Endodermal cell (in vitro differentiated cells): Measurements from ENCODE around the gene MPP3. TPM values are rescaled to one million over a fixed set of nuclear protein-coding genes. Genes with fewer than 3 reads are reported as not detected.
A peak's percentile ranks its signal among the peaks of the same experiment; 100 is the strongest.

Experiments used
- DNase-seq: peaks from one replicate; pipeline ENCODE4 v3.0.0-alpha.2; 2017
- H3K27ac ChIP-seq: 2 replicates; pipeline ENCODE4 v1.5.1; 2013; ENCODE audit warnings: mild to moderate bottlenecking, low read depth, low read length, moderate library complexity
- H3K27me3 ChIP-seq: 2 replicates; pipeline ENCODE4 v1.6.1; 2013; ENCODE audit warnings: mild to moderate bottlenecking, low read length, moderate library complexity; ENCODE audit not compliant: insufficient read depth, control insufficient read depth, poor library complexity, severe bottlenecking
- H3K36me3 ChIP-seq: 2 replicates; pipeline ENCODE4 v1.7.0; 2013; ENCODE audit warnings: mild to moderate bottlenecking, low read length, moderate library complexity; ENCODE audit not compliant: control insufficient read depth, insufficient read depth
- H3K4me1 ChIP-seq: one replicate; pipeline ENCODE4 v1.7.0; 2013; ENCODE audit warnings: low read length; ENCODE audit not compliant: control insufficient read depth, insufficient read depth
- H3K4me3 ChIP-seq: 2 replicates; pipeline ENCODE4 v1.5.1; 2013; ENCODE audit warnings: mild to moderate bottlenecking, low read length, moderate library complexity
- H3K9ac ChIP-seq: 2 replicates; pipeline ENCODE4 v1.6.1; 2013; ENCODE audit warnings: mild to moderate bottlenecking, low read length, moderate library complexity; ENCODE audit not compliant: poor library complexity, severe bottlenecking; ENCODE audit errors: extremely low read depth
- H3K9me3 ChIP-seq: 2 replicates; pipeline ENCODE4 v1.6.1; 2013; ENCODE audit warnings: mild to moderate bottlenecking, low read length, moderate library complexity; ENCODE audit not compliant: control insufficient read depth
- H3K27ac Mint-ChIP-seq: 2 replicates; pipeline ENCODE4 v1.8.0; 2020; ENCODE audit warnings: mixed read lengths
- H3K27me3 Mint-ChIP-seq: 2 replicates; pipeline ENCODE4 v1.8.0; 2021; ENCODE audit warnings: mild to moderate bottlenecking, mixed read lengths; ENCODE audit not compliant: insufficient read depth
- H3K36me3 Mint-ChIP-seq: 2 replicates; pipeline ENCODE4 v1.8.0; 2020; ENCODE audit warnings: low read depth, mixed read lengths
- H3K4me1 Mint-ChIP-seq: 2 replicates; pipeline ENCODE4 v1.8.0; 2020; ENCODE audit warnings: mixed read lengths
- H3K4me3 Mint-ChIP-seq: 2 replicates; pipeline ENCODE4 v1.8.0; 2020; ENCODE audit warnings: mild to moderate bottlenecking, moderate library complexity, mixed read lengths
- H3K9me3 Mint-ChIP-seq: 2 replicates; pipeline ENCODE4 v1.8.0; 2020; ENCODE audit warnings: mild to moderate bottlenecking, mixed read lengths
- CTCF ChIP-seq: fragments of 200-600 bp; sonication (generic); conservative IDR thresholded peaks from 2 replicates; pipeline ENCODE4 v1.5.0; 2021; ENCODE audit warnings: antibody characterized with exemption, mild to moderate bottlenecking
- WGBS, 2 experiments: methylation state at CpG; one replicate each; pipeline versions ENCODE4 v1.1.5 to v1.1.7; 2013; ENCODE audit warnings: missing lambda C conversion rate in 2 of 2, mixed read lengths in 1 of 2; ENCODE audit not compliant: insufficient coverage in 1 of 2, insufficient read length in 1 of 2; 5-methylcytosine and 5-hydroxymethylcytosine counted together
- total RNA-seq, 2 donors: library from RNA; stranded (reverse); fragmentation: NEBNext Ultra II Directional in 1 of 2; extraction: Animal tissue kit (Norgen Biotek cat#: 25700) in 1 of 2; gene quantifications; 2 replicates in 1 of 2; 3 replicates in 1 of 2; pipeline ENCODE4 v1.2.1, GENCODE V29; 2021

MPP3 gene
- total RNA-seq, 2 donors from 2014 or later = 5.8 to 6.8 TPM

GRCh38 chr17:43757171-43757660, 75.7 kb downstream of the MPP3 start:
- peaks cover 51% of the 10 kb centered on the region for H3K27me3 Mint-ChIP-seq
- DNase-seq = no peak
- peaks cover 10% of the 10 kb centered on the region for H3K4me1 Mint-ChIP-seq
- 92% methylated on average over 4 to 8 of the region's 8 CpGs for WGBS, 2 experiments
- no peak overlapping the region for H3K9ac ChIP-seq
- H3K27ac ChIP-seq = no peak overlapping the region
- H3K36me3 Mint-ChIP-seq = no peaks in the 10 kb centered on the region
- H3K27me3 ChIP-seq = peaks cover 12% of the 10 kb centered on the region
- no peak overlapping the region for H3K4me3 ChIP-seq
- H3K27ac Mint-ChIP-seq = no peak overlapping the region
- no peak overlapping the region for H3K4me3 Mint-ChIP-seq
- H3K9me3 Mint-ChIP-seq = no peaks in the 10 kb centered on the region
- no peaks in the 10 kb centered on the region for H3K9me3 ChIP-seq
- H3K4me1 ChIP-seq = no peaks in the 10 kb centered on the region
- no peaks in the 10 kb centered on the region for H3K36me3 ChIP-seq
- TF ChIP-seq CTCF = no peak

- no peak for TF ChIP-seq CTCF
- H3K36me3 ChIP-seq = no peaks in the 10 kb centered on the region
- no peak overlapping the region for H3K9ac ChIP-seq
- 70 to 87% methylated on average over 6 of the region's 6 CpGs for WGBS, 2 experiments
- no peaks in the 10 kb centered on the region for H3K9me3 ChIP-seq
- H3K4me1 ChIP-seq = no peaks in the 10 kb centered on the region
- H3K36me3 Mint-ChIP-seq = no peaks in the 10 kb centered on the region
- H3K9me3 Mint-ChIP-seq = no peaks in the 10 kb centered on the region
- H3K27ac Mint-ChIP-seq = no peak overlapping the region
- DNase-seq = no peak
- H3K27me3 Mint-ChIP-seq = peaks cover 54% of the 10 kb centered on the region
- peak overlapping the region; percentile 38 for H3K4me3 Mint-ChIP-seq
- no peak overlapping the region for H3K27ac ChIP-seq
- no peak overlapping the region for H3K4me3 ChIP-seq
- H3K27me3 ChIP-seq = peaks cover 12% of the 10 kb centered on the region
- peaks cover 10% of the 10 kb centered on the region for H3K4me1 Mint-ChIP-seq
Observed at GRCh38 chr17:43756201-43756600, 76.7 kb downstream of the MPP3 start.

GRCh38 chr17:43755389-43755875, 77.5 kb downstream of the MPP3 start:
- H3K27me3 ChIP-seq = peaks cover 12% of the 10 kb centered on the region
- Mint-ChIP-seq H3K4me3 (peak overlapping the region; percentile 38), H3K36me3 (no peaks in the 10 kb centered on the region)

More at GRCh38 chr17:43755389-43755875, 77.5 kb downstream of the MPP3 start:
- H3K9me3 ChIP-seq = no peaks in the 10 kb centered on the region
- peaks cover 54% of the 10 kb centered on the region for H3K27me3 Mint-ChIP-seq
- peaks cover 8% of the 10 kb centered on the region for H3K4me1 Mint-ChIP-seq
- 75 to 85% methylated on average over 49 to 60 of the region's 60 CpGs for WGBS, 2 experiments
- DNase-seq = peak; percentile 95
- no peaks in the 10 kb centered on the region for H3K36me3 ChIP-seq
- no peaks in the 10 kb centered on the region for H3K9me3 Mint-ChIP-seq
- H3K9ac ChIP-seq = no peak overlapping the region
- no peak overlapping the region for H3K27ac ChIP-seq
- no peak overlapping the region for H3K27ac Mint-ChIP-seq
- no peak overlapping the region for H3K4me3 ChIP-seq
- peak; percentile 54 for TF ChIP-seq CTCF
- H3K4me1 ChIP-seq = no peaks in the 10 kb centered on the region
